Measurements from ENCODE around the gene PRDM10.

Gene PRDM10

DNA sequence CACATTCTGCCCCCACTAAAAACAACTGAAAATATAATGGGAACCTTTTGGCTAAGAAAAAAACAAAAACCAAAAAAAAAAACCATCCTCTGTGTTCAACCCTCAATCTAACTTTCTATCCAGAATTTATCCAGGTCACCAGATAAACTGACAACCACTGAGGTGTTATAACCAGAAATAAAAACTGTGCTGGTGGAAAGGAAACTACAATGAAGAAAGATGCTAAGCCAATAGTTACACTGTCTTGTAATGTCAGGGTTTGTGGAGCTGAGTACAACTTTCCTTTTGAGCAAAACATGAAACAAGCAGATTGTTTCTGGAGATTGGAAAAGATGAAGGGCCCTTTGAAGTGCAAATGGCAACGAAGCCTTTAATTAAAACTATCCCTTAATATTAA is 50.8 kb downstream of the PRDM10 start:
- Histone ChIP-seq H3K27me3 (ENCODE audit: control insufficient read depth, insufficient read depth, low read length) (no peaks in the 10 kb centered on the region), H3K9ac (ENCODE audit: low read depth, low read length) (no peak overlapping the region), H3K9me3 (ENCODE audit: control insufficient read depth, insufficient read depth, low read length) (no peaks in the 10 kb centered on the region), H3K4me1 (ENCODE audit: control insufficient read depth, insufficient read depth, low read length) (no peaks in the 10 kb centered on the region), H3K36me3 (ENCODE audit: control insufficient read depth, insufficient read depth, low read length) (peaks cover 3% of the 10 kb centered on the region), H3K4me3 (ENCODE audit: low read depth, low read length) (no peak overlapping the region)

DNA sequence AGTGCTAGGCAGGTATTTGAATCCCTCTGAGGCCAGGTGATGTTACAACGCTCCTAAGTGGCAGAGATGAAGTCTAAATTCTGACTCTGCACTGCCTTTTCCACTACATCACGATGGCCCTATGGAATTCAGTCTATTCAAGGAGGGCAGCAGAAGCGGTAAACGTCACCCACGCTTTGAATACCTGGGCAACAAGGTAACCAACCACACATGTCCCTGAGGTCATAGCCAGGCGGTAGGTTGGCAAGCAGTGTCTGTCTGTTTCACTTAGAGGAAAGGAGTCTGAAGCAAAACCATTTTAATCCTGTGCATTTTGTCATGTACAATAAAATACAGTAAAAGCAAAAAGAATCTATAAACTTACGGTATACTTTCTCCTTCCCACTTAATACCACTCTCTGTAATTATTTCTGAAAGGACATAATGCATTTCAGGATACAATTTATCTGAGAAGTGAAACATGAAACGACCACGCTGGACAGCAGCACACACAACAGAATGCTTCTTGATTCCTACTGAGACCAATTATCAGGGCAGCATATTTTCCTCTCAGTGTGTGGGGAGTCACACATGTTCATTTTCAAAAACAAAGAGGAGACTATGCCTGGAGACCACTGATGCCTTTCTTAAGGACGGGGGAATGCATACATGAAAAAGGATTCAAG is 51.3 kb downstream of the PRDM10 start:
- Histone ChIP-seq H3K27me3 (ENCODE audit: control insufficient read depth, insufficient read depth, low read length) (no peaks in the 10 kb centered on the region), H3K9me3 (ENCODE audit: control insufficient read depth, insufficient read depth, low read length) (no peaks in the 10 kb centered on the region), H3K9ac (ENCODE audit: low read depth, low read length) (no peak overlapping the region), H3K36me3 (ENCODE audit: control insufficient read depth, insufficient read depth, low read length) (peaks cover 8% of the 10 kb centered on the region), H3K4me3 (ENCODE audit: low read depth, low read length) (no peak overlapping the region), H3K4me1 (ENCODE audit: control insufficient read depth, insufficient read depth, low read length) (no peaks in the 10 kb centered on the region)

DNA sequence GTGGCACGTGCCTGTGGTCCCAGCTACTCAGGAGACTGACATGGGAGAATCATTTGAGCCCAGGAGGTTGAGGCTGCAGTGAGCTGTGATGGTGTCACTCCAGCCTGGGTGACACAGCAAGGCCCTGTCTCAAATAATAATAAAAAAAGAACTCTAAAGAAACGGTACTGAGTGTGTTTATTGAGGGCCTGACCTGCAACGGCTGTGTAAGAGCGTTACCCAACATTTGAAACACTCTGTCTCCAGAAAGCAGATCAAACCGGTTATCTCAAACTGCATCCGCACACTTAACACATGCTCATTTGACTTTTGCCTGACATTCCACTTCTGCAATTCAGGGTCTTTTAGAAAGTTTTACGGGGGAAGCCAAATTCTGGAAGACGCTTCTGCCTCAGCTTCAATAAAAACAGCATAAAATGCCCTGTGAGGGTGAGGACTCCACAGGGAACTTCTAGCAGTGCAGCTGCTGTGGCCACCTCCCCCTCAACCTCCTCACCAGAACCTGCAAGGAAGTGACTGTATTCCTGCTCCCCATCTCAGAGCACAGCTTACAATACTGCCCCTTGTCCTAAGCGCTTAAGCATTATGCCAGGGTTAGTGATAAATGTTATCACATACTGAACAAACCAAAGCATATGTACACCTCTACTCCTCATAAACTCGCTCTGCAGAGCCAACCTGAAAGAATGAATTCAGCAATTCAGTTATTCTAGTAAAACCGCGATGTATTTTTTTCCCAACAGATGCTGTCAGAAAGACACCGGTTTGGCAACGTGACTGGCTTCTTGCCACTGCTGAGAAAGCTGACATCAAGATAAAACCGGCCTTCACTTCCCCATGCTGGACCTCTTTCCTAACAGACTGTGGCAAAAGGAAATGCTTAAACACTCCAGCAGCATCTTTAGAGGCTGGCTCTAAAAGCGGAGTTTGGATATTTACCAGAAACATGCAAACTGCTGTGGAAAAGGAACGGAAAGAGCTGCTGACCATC is 52.2 kb downstream of the PRDM10 start:
- Histone ChIP-seq H3K4me3 (ENCODE audit: low read depth, low read length) (no peak overlapping the region), H3K36me3 (ENCODE audit: control insufficient read depth, insufficient read depth, low read length) (peaks cover 10% of the 10 kb centered on the region), H3K4me1 (ENCODE audit: control insufficient read depth, insufficient read depth, low read length) (no peaks in the 10 kb centered on the region), H3K9ac (ENCODE audit: low read depth, low read length) (no peak overlapping the region), H3K27me3 (ENCODE audit: control insufficient read depth, insufficient read depth, low read length) (no peaks in the 10 kb centered on the region), H3K9me3 (ENCODE audit: control insufficient read depth, insufficient read depth, low read length) (no peaks in the 10 kb centered on the region)

DNA sequence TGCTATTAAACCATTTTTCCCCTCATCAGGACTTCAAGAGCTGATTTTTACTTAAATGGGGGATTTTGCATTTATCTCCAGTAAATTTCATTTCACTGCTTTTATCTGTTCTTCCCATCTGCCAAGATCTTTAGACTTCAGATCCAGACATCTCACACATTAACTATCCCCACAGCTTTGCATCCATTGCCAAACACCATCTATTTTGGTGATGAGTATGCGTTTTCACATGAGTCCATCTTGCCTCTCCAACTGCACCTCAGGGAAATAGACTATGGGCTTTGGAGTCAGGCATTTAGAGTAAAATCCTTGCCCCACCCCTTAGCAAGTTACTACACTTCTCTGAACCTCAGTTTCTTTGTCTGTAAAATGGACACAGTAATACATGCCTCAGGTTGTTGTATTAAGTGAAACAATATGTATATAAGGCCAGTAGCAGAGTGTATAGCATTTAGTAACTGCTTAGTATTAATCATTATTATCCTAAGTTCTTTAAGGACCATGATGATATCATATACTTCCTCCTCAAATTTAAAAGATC is 53.6 kb downstream of the PRDM10 start:
- H3K9me3 ChIP-seq (ENCODE audit: control insufficient read depth, insufficient read depth, low read length), result no peaks in the 10 kb centered on the region
- no peaks in the 10 kb centered on the region for H3K27me3 ChIP-seq (ENCODE audit: control insufficient read depth, insufficient read depth, low read length)
- no peak overlapping the region for H3K4me3 ChIP-seq (ENCODE audit: low read depth, low read length)
- no peak overlapping the region for H3K9ac ChIP-seq (ENCODE audit: low read depth, low read length)
- H3K4me1 ChIP-seq (ENCODE audit: control insufficient read depth, insufficient read depth, low read length), result no peaks in the 10 kb centered on the region
- H3K36me3 ChIP-seq (ENCODE audit: control insufficient read depth, insufficient read depth, low read length), result peaks cover 10% of the 10 kb centered on the region

DNA sequence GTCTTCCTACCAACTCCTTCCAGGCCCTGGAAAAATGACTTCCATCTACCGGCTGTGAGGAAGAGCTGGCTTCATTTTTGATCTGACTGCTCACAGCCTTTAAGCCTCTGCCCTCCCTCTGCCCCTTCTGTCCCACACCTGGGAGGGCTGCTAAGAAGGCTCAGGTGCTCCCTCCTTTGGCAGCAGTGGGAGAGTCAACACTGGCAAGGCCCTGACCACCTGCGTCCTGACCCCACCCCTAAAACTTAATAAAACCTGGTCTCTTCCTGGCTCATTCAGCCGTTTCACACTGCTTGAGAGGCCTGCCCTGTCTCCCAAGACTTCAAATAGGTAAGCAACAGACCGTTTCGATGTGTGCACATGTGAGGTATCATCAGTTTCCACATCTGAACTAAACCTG is 55.2 kb downstream of the PRDM10 start:
- Histone ChIP-seq H3K4me1 (ENCODE audit: control insufficient read depth, insufficient read depth, low read length) (no peaks in the 10 kb centered on the region), H3K27me3 (ENCODE audit: control insufficient read depth, insufficient read depth, low read length) (no peaks in the 10 kb centered on the region), H3K9me3 (ENCODE audit: control insufficient read depth, insufficient read depth, low read length) (no peaks in the 10 kb centered on the region), H3K9ac (ENCODE audit: low read depth, low read length) (no peak overlapping the region), H3K4me3 (ENCODE audit: low read depth, low read length) (no peak overlapping the region), H3K36me3 (ENCODE audit: control insufficient read depth, insufficient read depth, low read length) (peaks cover 10% of the 10 kb centered on the region)

DNA sequence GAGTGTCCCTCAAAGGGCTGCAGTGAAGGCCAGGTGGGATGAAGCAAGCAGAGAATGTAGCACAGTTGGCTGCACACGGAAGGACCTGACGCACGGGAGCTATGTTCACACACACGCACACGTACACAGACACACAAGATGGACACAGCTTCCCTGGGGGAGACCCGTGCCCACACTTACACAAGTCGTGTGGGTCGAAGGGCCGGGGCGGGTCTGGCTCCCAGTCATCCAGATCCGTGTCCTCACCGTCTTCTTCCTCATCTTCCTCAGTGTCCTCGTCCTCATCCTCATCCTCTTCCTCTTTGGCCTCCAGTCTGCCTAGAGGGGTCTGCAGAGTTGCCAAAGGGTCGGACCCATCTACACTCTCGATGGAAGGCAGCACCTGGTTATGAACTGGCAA is 55.7 kb downstream of the PRDM10 start:
- Histone ChIP-seq H3K9ac (ENCODE audit: low read depth, low read length) (no peak overlapping the region), H3K4me1 (ENCODE audit: control insufficient read depth, insufficient read depth, low read length) (no peaks in the 10 kb centered on the region)

DNA sequence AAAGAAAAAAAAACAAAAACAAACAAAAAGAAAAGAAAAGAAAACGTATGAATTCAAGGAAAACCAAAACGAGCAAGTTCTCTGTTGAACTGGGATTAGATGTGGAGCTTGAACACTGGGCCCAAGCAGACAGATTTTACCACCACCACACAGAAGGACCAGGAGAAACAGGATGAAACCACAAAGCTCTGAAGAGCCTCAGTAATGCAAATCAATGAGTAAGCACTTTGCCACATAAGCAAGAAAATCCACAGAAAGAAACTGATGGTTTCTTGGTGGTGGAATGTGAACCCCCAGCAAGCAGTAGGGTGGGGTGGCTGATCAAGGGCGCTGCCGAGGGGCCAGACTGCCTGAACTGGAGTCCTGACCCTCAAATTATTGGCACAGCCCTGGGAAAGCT is 56.4 kb downstream of the PRDM10 start:
- H3K4me3 ChIP-seq (ENCODE audit: low read depth, low read length), result no peak overlapping the region
- peaks cover 10% of the 10 kb centered on the region for H3K36me3 ChIP-seq (ENCODE audit: control insufficient read depth, insufficient read depth, low read length)
- no peaks in the 10 kb centered on the region for H3K4me1 ChIP-seq (ENCODE audit: control insufficient read depth, insufficient read depth, low read length)
- no peak overlapping the region for H3K9ac ChIP-seq (ENCODE audit: low read depth, low read length)
- no peaks in the 10 kb centered on the region for H3K27me3 ChIP-seq (ENCODE audit: control insufficient read depth, insufficient read depth, low read length)
- H3K9me3 ChIP-seq (ENCODE audit: control insufficient read depth, insufficient read depth, low read length), result no peaks in the 10 kb centered on the region

More for the DNA sequence above, 55.7 kb downstream of the PRDM10 start:
- no peak overlapping the region for H3K4me3 ChIP-seq (ENCODE audit: low read depth, low read length)
- H3K27me3 ChIP-seq (ENCODE audit: control insufficient read depth, insufficient read depth, low read length), result no peaks in the 10 kb centered on the region
- H3K36me3 ChIP-seq (ENCODE audit: control insufficient read depth, insufficient read depth, low read length), result peaks cover 10% of the 10 kb centered on the region
- no peaks in the 10 kb centered on the region for H3K9me3 ChIP-seq (ENCODE audit: control insufficient read depth, insufficient read depth, low read length)

DNA sequence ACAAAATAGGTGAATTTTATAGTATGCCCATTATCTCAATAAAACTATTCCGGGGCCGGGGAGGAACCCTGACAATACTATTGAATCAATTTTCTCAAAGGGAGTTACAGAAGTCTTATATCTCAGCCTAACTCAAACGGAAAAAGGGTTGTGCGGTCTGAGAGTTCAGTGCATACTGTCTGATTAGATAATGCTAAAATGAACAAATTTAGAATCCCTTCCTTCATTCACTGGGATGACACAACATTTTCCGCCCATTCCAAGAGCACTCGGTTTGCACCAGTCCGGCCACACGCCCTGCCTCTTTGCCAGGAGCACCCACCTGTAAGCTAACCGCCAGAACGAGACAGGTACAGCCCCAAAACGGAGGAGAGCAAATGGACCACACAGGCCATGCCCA is 57.3 kb downstream of the PRDM10 start:
- H3K4me3 ChIP-seq (ENCODE audit: low read depth, low read length), result no peak overlapping the region
- H3K9me3 ChIP-seq (ENCODE audit: control insufficient read depth, insufficient read depth, low read length), result no peaks in the 10 kb centered on the region
- no peaks in the 10 kb centered on the region for H3K27me3 ChIP-seq (ENCODE audit: control insufficient read depth, insufficient read depth, low read length)
- peaks cover 10% of the 10 kb centered on the region for H3K36me3 ChIP-seq (ENCODE audit: control insufficient read depth, insufficient read depth, low read length)
- no peaks in the 10 kb centered on the region for H3K4me1 ChIP-seq (ENCODE audit: control insufficient read depth, insufficient read depth, low read length)
- no peak overlapping the region for H3K9ac ChIP-seq (ENCODE audit: low read depth, low read length)

DNA sequence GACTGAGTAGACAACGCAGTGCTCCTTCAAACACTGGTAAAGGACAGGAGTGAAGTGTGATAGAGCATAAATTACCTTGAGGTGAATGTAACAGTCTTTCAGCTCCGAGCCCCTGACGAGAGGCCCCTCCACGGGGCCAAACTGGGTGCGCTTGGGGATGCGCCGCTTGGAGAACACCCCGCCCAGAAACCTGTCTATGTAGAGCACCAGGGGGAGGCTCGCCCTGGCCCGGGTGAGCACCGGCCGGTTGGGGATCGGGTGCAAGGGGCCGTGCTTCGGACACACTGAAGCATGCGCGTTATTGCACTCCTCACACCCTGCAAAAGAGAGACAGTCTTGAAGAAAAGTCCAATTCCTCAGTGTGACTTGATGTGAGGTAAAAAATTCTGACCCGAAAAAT is 57.9 kb downstream of the PRDM10 start:
- no peak overlapping the region for H3K9ac ChIP-seq (ENCODE audit: low read depth, low read length)

DNA sequence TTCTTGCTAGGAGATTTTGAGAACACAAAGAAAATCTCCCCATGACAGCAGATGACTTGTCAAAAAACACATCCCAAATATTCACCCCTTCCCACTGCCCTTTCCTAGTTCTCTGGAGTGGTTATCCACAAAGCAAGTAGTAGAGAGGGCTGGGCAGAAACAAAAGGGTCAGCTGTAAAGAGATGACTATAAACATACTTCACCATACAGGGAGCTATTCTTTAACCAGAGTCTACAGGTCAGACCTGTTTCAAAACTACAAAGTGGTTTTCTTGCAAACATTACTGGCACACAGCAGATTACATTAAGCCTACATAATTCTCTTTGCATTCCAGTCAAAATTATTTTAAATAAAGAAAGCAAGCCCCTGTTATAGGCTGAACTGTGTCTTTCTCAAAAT is 59.6 kb downstream of the PRDM10 start:
- Histone ChIP-seq H3K36me3 (ENCODE audit: control insufficient read depth, insufficient read depth, low read length) (peaks cover 10% of the 10 kb centered on the region), H3K9ac (ENCODE audit: low read depth, low read length) (no peak overlapping the region), H3K9me3 (ENCODE audit: control insufficient read depth, insufficient read depth, low read length) (no peaks in the 10 kb centered on the region), H3K4me1 (ENCODE audit: control insufficient read depth, insufficient read depth, low read length) (no peaks in the 10 kb centered on the region), H3K27me3 (ENCODE audit: control insufficient read depth, insufficient read depth, low read length) (no peaks in the 10 kb centered on the region), H3K4me3 (ENCODE audit: low read depth, low read length) (no peak overlapping the region)

More for the DNA sequence above, 57.9 kb downstream of the PRDM10 start:
- H3K9me3 ChIP-seq (ENCODE audit: control insufficient read depth, insufficient read depth, low read length), result no peaks in the 10 kb centered on the region
- no peaks in the 10 kb centered on the region for H3K4me1 ChIP-seq (ENCODE audit: control insufficient read depth, insufficient read depth, low read length)
- no peaks in the 10 kb centered on the region for H3K27me3 ChIP-seq (ENCODE audit: control insufficient read depth, insufficient read depth, low read length)
- H3K36me3 ChIP-seq (ENCODE audit: control insufficient read depth, insufficient read depth, low read length), result peaks cover 10% of the 10 kb centered on the region
- H3K4me3 ChIP-seq (ENCODE audit: low read depth, low read length), result no peak overlapping the region

DNA sequence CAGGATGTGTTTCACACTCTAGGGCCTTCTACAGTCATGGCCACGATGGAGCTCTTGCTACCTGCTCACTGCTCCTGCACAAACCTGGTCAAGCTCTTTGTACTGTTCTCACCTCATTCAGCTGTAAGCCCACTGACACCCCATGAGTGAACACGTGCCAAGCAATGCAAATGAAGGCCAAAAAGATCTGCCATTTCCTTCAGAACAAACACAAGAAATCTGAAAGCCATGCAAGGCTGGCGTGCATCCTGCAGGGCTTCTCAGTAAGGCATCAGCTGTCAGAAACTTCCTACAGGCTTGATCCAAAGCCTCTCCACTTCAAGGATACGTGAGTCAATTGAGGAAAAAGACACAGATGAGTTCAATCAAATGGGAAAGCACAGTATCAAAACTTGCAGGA is 63.1 kb downstream of the PRDM10 start:
- Histone ChIP-seq H3K9ac (ENCODE audit: low read depth, low read length) (no peak overlapping the region), H3K9me3 (ENCODE audit: control insufficient read depth, insufficient read depth, low read length) (no peaks in the 10 kb centered on the region), H3K36me3 (ENCODE audit: control insufficient read depth, insufficient read depth, low read length) (no peaks in the 10 kb centered on the region), H3K4me3 (ENCODE audit: low read depth, low read length) (no peak overlapping the region), H3K4me1 (ENCODE audit: control insufficient read depth, insufficient read depth, low read length) (peaks cover 9% of the 10 kb centered on the region), H3K27me3 (ENCODE audit: control insufficient read depth, insufficient read depth, low read length) (no peaks in the 10 kb centered on the region)

All from iPS-15b (cell line).